NCI-H1694 treated with DMSO at 0.1 percent for 48 hours (cell line): ENCODE data around the gene PC.

Source experiments
- DNase-seq: peaks from one replicate; lab custom pipeline; 2025; lab: John Stamatoyannopoulos, UW

The PC gene

GRCh38 chr11:66951927-66952337 lies 6.3 kb downstream of the PC start:
- peak; percentile 39 for DNase-seq

- no peak for DNase-seq
Observed at GRCh38 chr11:66951135-66951534, 7.0 kb downstream of the PC start.

DNA sequence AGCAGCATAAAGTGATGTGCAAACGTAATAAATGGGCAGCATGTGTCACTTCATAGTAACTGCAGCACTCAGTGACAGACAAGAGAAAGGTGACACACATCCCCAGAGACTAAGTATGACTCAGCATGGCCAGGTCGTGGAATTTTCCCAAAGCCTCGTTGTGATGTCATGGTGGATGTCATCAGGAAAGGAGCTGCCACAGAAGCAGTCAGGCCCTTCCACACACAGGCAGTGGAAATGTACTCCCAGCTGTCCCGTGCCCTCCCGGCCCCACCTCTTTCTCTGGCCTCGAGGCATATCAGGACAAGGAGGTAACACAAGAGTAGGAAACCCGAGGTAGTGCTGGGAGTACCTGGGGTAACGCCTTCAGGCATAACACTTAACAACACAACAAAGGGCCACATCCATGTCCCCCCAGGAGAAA lies 8.1 kb downstream of the PC start:
- DNase-seq, result no peak

DNA sequence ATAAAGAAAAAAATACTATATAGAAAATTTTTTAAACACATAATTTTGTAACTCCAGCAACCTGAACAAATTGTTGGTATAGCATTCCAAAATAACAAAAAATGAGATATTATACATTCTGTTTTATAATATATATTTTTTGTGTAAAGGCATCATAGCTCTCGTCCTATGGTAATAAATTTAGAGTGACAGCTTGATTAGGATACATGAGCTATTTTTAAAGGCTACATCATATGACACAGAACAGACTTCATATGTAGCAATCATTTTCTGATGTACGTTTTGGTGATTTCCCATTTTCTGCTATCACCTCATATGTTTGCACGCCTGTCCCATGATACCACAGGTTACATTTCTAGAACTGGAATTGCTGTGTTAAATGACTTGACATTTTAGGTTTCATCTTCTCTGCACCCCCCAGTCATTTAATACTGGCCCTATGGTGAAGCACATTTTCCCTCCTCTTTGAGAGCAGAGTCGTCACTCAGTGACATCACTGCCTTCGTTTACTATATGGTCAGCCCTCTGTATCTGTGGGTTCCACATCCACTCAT lies 19.5 kb downstream of the PC start:
- no peak for DNase-seq

- DNase-seq, result no peak
Observed at GRCh38 chr11:66937193-66937733, 20.9 kb downstream of the PC start.

DNA sequence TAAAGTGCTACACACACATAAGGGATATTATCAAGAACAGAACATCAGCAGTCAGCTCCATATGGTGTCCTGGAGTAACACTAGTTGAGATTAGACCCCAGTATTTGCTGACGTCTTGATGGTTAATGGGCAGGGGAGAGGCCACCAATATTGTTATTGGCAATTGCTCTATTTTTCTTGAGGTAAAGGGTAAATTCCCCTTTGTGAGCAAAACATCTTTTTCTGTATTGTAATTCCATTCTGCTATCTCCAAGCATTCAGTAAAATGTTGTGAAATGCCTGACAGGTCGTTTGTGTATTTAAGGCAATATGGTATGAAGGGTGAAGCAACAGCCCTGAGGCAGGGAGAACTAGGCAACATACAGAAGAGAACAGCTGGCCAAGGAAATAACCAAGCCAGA lies 21.9 kb downstream of the PC start:
- no peak for DNase-seq

- no peak for DNase-seq
Observed at GRCh38 chr11:66934950-66935779, 23.0 kb downstream of the PC start.

- no peak for DNase-seq
Observed at GRCh38 chr11:66933531-66933930, 24.7 kb downstream of the PC start.

DNA sequence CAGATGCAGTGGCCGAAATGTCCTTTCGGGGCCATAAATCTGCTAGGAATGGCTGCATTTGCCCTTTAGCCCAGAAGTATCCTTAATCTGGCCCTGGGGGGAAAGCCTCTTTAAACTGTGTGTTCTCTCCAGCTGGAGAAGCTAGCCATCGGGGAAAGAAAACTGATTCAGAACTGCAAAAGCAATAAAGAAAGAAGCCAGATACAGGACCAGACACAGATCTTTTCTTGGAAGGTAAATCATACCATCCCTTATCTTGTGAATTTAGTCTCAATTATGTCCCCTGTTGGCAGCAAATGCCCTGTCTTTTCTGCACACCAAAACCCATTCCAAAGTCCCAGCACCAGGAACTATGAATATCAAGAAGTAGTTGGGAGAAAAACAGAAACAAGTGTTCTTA lies 25.6 kb downstream of the PC start:
- DNase-seq, result no peak

DNA sequence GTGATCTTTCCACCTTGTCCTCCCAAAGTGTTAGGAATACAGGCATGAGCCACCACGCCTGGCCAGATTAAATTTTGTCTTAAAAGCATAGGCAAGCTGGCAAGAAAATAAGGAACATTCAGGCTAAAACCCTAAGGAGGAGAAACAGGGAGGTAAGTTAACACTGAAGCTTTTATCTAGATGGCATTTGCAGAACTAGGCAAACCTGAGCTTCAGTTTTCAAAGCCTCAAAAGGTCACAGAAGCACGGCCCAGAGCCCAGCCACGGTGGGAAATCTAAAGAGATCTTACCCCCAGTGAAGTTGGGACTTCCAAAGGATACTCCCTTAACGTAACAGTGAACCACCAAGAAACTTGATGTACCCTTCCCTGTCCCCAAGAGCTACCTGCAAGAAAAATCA lies 28.4 kb downstream of the PC start:
- no peak for DNase-seq

DNA sequence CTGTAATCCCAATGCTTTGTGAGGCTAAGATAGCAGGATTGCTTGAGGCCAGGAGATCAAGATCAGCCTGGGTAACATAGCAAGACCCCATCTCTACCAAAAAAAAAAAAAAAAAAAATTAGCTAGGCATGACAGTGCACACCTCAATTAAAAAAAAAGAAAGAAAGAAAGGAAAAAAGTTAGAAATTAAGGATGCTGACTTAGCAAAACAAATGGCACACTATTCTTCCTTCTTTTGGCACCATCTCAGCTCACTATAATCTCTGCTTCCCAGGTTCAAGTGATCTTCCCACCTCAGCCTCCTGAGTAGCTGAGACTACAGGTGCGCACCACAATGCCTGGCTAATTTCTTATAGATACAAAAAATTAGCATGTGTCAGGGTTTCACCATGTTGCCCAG lies 33.9 kb downstream of the PC start:
- DNase-seq, result no peak

- no peak for DNase-seq
Observed at GRCh38 chr11:66922551-66922950, 35.6 kb downstream of the PC start.

DNA sequence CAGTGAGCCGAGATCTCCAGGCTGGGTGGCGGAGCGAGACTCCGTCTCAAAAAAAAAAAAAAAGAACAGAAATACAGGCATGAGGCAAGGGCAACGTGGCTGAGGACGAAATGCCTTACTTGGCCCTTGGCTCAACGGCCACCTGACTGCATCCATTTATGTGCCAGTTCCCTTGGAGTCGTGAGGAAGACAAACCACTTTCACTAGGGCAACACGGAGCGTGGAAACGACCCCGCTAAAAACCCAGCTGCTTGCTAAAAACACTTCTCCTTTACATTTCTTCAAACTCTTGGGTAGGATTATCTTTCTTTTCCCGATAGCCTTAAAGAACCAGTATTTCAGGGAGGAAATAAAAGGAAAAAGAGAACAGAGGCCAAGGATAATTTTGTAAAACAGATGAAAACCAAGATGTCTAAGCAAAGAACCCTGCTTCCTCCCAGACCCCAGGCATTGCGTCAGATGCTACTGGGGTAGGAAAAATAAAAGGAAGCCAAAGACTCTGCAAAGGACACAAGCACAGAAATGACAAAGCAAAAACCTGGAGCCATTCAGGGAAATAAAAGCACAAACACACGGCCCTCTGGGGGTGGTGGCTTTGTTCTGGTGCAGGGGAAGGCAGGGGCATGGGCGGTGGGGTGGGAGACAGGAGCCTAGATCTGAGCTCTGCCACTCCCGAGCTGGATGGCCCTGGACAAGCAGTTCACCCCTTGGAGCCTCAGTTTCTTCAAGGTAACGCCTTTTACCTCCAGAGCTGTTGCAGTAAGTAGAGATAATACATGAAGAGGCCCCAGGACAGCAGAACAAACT lies 37.0 kb downstream of the PC start:
- DNase-seq, result no peak

GRCh38 chr11:66919923-66920322 lies 38.3 kb downstream of the PC start:
- DNase-seq, result no peak

- no peak for DNase-seq
Observed at GRCh38 chr11:66918741-66919140, 39.4 kb downstream of the PC start.

DNA sequence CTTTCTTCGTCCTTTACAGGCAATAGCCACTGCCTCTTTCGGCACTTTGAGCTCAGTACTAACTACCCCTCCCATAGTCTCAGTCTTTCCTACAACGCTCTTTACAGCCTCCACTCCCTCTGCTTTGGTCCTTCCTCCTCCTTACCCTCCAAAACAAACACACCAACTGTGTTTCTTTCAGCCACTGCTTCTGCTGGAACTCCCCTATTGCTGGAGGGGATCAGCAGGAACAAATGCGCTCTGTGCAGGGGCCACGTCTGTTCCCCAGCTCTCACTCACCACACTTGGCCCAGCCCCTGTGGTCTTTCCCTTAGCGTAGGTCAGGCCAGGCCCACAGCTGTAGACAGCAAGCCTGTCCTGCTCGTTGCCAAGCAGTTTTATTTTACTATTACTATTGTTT lies 42.3 kb downstream of the PC start:
- DNase-seq, result no peak

DNA sequence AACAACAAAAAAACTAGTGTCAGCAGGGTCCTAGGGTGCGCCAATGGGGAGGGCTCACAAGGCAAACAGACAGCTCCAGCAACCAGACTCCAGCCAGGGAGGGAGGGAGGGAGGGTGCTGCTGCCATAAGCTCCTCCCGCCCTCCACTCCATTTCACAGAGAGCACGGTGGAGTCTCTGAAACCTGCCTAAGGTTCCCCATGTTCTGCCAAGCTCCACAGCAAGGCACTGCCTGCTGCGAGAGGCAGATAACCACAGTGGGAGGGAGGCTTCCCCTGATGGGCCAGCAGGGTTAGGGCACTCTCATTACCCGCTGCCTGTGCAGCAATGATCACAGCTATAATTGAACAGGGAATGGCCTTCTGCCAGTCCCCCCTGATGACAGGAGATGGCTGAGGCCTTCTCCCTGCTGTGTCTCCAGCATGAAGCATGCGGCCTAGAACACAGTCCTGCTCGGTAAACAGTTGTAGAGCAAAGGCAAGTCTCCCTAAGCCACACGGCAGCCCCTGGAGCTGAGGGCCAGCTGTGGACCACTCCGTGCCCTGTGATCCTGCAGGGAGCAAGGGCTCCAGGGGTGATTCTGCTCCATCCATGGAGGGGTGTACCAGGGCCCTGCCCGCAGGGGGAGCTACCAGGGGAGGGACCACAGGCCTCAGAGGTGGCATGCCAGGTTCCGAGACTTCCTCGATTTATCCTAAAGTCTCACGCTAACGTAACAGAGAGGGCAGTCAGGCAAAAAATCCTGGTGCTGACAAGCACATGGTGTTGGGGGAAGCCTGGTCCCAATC lies 42.9 kb downstream of the PC start:
- no peak for DNase-seq

DNA sequence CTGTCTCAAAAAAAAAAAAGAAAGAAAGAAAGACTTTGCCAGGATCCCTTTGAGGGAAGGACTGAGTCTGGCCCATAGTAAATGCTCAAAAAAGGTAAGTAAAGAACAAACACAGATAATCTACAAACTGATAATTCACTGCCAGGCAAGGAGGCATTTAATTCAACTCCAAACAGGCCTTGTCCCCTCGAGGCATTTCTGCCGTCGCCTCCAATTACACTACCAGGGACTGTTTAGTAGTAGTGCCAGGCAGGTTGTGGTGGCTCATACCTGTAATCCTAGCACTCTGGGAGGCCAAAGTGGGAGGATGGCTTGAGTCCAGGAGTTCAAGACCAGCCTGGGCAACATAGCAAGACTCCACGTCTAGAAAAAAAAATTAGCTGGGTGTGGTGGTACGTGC lies 43.7 kb downstream of the PC start:
- DNase-seq, result no peak

DNA sequence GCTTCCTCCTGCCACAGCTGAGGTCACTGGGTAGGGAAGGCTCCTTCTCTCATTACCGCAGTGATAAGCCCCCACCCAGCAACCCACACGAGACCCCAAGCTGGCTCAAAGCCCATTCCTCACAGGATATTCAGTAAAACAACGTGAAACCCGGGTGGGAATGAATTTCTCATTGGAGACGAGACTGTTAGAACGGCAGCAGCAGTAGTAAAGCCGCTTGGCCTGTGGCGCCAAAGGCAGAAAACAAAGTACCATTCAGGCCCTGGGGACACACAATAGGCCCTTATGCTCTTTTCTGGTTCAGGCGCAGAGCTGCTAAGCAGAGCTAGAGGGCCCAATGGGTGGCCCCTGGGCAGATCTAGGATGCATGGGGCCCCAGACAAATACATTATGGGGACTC lies 45.3 kb downstream of the PC start:
- no peak for DNase-seq

GRCh38 chr11:66912361-66912760 lies 45.8 kb downstream of the PC start:
- no peak for DNase-seq

- no peak for DNase-seq
Observed at GRCh38 chr11:66910669-66911068, 47.5 kb downstream of the PC start.

- no peak for DNase-seq
Observed at GRCh38 chr11:66910016-66910415, 48.2 kb downstream of the PC start.
